ENCODE data around the gene SLCO1B1.

SLCO1B1 gene

GRCh38 chr12:21221778-21222177, 90.8 kb downstream of the SLCO1B1 start:
- no peak for DNase-seq (ENCODE audit: low read depth)

GRCh38 chr12:21223930-21224329, 92.9 kb downstream of the SLCO1B1 start:
- DNase-seq (ENCODE audit: low read depth) = no peak

- DNase-seq (ENCODE audit: low read depth) = no peak
Observed at GRCh38 chr12:21234395-21234794, 103.4 kb downstream of the SLCO1B1 start.

GRCh38 chr12:21239866-21240265, 108.9 kb downstream of the SLCO1B1 start:
- DNase-seq (ENCODE audit: low read depth) = no peak

GRCh38 chr12:21248679-21249078, 117.7 kb downstream of the SLCO1B1 start:
- no peak for DNase-seq (ENCODE audit: low read depth)

DNA sequence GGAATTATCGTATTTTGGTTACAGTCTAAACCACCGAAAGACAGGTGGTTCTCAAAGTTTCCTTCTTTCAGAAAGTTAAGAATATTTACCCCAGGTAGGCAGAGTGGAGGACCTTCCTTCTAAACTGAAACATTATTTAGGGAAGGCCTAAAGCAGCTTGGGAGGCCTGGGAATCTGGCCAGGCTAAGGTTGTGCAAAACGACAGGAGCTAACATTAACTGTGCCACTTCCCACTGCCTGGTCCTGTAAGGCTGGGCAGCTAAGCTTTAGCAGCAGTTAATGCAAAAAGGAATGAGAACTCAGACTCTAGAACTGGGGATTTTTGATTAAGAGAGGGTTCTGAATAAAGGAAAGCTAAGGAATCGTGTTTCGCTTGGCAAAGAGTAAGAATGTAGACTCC, 121.1 kb downstream of the SLCO1B1 start:
- no peak for DNase-seq (ENCODE audit: low read depth)

GRCh38 chr12:21257172-21257571, 126.2 kb downstream of the SLCO1B1 start:
- no peak for DNase-seq (ENCODE audit: low read depth)

- DNase-seq (ENCODE audit: low read depth) = no peak
Observed at GRCh38 chr12:21264232-21264631, 133.2 kb downstream of the SLCO1B1 start.

GRCh38 chr12:21265932-21266331, 134.9 kb downstream of the SLCO1B1 start:
- no peak for DNase-seq (ENCODE audit: low read depth)

DNA sequence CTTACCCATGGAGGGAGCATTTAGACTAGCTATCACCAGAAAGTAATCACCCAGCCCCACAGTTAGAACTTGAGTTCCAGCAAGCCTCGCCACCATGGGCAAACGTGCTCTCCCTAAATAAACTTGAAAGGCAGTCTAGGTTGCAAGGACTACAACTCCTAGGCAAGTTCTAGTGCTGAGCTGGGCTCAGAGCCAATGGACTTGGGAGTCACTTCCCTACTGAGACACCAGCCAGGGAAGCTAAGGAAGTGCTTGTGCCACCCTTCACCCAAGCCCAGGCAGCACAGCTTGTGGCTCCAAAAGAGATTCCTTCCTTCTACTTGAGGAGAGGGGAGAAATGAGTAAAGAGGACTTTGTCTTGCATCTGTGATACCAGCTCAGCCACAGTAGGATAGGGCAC, 145.8 kb downstream of the SLCO1B1 start:
- no peak for DNase-seq (ENCODE audit: low read depth)

All from activated T-helper 1 cell treated with Interleukin-2 at 50 U/mL for 16 hours (primary cell).